ENCODE data around the gene RPL11.

Gene RPL11

GRCh38 chr1:23736437-23737134, 45.0 kb downstream of the RPL11 start:
- peak; percentile 49 for DNase-seq

GRCh38 chr1:23741609-23742008, 50.0 kb downstream of the RPL11 start:
- DNase-seq, result no peak

DNA sequence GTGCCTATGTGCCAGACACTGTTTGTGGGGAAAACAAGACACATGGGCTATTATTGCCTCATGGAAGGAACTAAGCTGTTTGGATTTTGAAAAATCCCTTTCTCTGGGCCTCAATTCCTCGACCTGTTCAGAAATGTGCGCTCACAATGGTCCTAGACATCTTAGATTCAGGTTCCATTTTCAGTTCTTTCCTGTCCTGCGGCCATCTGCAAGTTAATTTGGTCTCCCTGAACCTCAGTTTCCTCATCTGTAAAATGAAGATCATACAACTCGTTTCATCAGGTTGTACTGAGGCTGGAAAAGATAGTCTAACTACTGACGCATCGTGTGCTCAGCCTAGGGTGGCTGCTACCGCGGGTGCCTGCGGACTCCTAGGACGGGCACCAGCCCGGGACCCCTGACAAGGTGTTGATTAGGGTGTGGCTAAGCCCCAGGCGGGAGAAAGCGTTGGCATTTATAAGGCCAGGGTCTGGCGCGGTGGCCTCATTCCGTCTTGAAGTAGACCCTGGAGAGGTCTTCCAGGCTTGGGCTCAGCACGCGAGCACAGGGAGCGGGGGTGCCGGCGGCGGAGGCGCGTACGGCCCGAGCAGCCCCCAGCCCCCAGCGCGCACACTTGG, 51.2 kb downstream of the RPL11 start:
- no peak for DNase-seq

DNA sequence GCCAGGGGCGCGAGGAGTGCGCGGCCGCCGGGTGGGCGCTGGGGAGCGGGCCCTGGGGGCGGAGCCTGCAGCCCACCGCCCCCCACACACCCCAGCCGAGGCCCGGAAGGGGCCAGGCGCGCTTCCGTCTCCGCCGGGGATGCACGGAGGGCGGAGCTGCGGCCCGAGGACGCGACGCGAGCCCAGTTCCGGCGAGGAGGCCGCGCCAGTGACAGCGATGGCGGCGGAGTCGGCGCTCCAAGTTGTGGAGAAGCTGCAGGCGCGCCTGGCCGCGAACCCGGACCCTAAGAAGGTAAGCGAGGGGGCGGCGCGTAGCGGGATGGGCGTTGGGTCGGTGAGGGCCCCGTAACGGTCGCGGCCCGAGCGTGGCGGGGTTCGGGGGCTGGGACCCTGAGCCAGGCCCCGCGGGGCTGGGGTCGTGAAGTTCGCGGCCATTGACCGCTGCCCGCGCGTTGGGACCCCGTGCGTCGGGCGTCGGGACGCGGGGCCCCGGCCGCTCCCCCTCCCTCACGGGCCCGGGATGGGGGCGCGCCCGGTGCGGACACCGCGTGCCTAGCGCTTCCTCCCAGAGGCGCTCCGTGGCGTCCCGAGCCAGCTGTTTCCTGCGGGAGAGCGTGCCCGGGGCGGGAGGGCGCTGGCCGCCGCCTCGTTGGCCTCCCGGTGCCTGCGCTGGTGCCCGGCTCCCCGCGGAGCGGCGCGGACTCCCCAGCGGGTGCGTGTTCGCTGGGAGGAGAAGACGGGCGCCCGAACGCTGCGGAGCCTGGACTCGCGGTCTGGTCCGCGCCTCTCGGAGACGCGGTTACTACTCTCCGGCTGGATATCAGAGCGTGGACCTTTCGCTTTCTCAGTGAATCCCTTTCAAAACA, 51.9 kb downstream of the RPL11 start, which contains the start of gene ELOA:
TSS of gene ELOA (plus strand) at position 185 of the 866 bp plus-strand sequence. CDS start at position 218, 33 bp downstream.
- DNase-seq, result peak; percentile 85

DNA sequence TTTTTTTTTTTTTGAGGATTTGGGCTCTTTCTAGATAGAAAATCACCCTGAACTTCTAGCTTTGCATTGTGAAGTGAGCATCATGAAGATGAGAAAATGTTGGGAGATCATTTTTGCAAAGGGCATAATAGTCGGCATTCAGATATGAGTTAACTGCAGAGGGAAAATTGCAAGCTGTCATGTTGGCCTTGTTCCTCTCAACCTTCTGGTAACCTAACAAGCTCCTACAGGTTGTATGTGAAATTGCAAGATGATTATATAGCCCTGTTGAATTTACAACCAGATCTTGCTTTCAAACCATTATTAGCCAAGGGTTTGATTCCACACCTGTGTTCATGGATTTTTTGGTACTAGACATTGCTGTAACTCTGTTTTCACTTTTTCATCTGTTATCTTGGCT, 53.9 kb downstream of the RPL11 start:
- DNase-seq, result no peak

Data from stimulated activated CD4-positive, alpha-beta T cell treated with anti-CD3 and anti-CD28 coated beads, Interleukin-15, amount 100 ng/mL, for 24 hours (primary cell).